Naive thymus-derived CD8-positive, alpha-beta T cell (primary cell): ENCODE measurements around the gene RPLP2. TPM values are rescaled to one million over a fixed set of nuclear protein-coding genes. Genes with fewer than 3 reads are reported as not detected.
A peak's percentile ranks its signal among the peaks of the same experiment; 100 is the strongest.

ENCODE experiments used
- ATAC-seq, 2 donors: fragments of 150-1000 bp; cut with Tn5 transposase in 1 of 2; sonication (Bioruptor Pico), chemical (Tn5 transposase) in 1 of 2; 1 replicate in 1 of 2; 2 replicates in 1 of 2; pipeline ENCODE4 v1.10.0; 2021; ENCODE audit warnings: mild to moderate bottlenecking in 2 of 2, moderate library complexity in 2 of 2
- POLR2A ChIA-PET: fragments of 350-600 bp; sonication (Branson Sonifier 250); formaldehyde crosslinking; loops from one replicate; lab custom pipeline; 2021; ENCODE audit warnings: antibody characterized with exemption; lab: Charles Lee
- DNase-seq, 10 donors: peaks; one replicate each; pipeline versions ENCODE4 v3.0.0 to v3.0.0-alpha.2; 2020 to 2022
- H3K27ac Mint-ChIP-seq, 10 donors: one replicate each; pipeline ENCODE4 v1.8.0; 2020 to 2022; ENCODE audit warnings: mild to moderate bottlenecking in 10 of 10, mixed read lengths in 10 of 10, moderate library complexity in 4 of 10, inconsistent platforms in 1 of 10
- H3K27me3 Mint-ChIP-seq, 5 donors: one replicate each; pipeline ENCODE4 v1.8.0; 2021 to 2022; ENCODE audit warnings: mixed read lengths in 5 of 5
- H3K36me3 Mint-ChIP-seq, 3 donors: one replicate each; pipeline ENCODE4 v1.8.0; 2020 to 2022; ENCODE audit warnings: mixed read lengths in 3 of 3, mild to moderate bottlenecking in 2 of 3, inconsistent platforms in 1 of 3
- H3K4me1 Mint-ChIP-seq, 4 donors: one replicate each; pipeline ENCODE4 v1.8.0; 2021 to 2022; ENCODE audit warnings: mixed read lengths in 4 of 4
- H3K4me3 Mint-ChIP-seq, 10 donors: one replicate each; pipeline ENCODE4 v1.8.0; 2020 to 2022; ENCODE audit warnings: mild to moderate bottlenecking in 10 of 10, mixed read lengths in 10 of 10, moderate library complexity in 6 of 10, inconsistent platforms in 1 of 10
- H3K9me3 Mint-ChIP-seq, 9 donors: one replicate each; pipeline ENCODE4 v1.8.0; 2020 to 2022; ENCODE audit warnings: mixed read lengths in 9 of 9, mild to moderate bottlenecking in 3 of 9, inconsistent platforms in 1 of 9, moderate library complexity in 1 of 9
- polyA plus RNA-seq, 3 donors: library from polyadenylated mRNA; unstranded; fragments of 300-500 nt; fragmentation: Illumina TruSeq; gene quantifications; one replicate each; pipeline ENCODE4 v1.2.3, GENCODE V29; 2021
- total RNA-seq, 8 experiments: library from RNA in 2 of 8; stranded (reverse) in 2 of 8; gene quantifications; one replicate each; pipeline ENCODE4 v1.2.3 and lab custom pipeline; 2021 to 2026

The RPLP2 gene
- total and polyA plus RNA-seq, 5 experiments from 2014 or later, result 4,080 to 5,522 (median 5,338) TPM

GRCh38 chr11:777288-778255 is 32.2 kb upstream of the RPLP2 start, which contains the start of gene GATD1:
GATD1 (minus strand) TSS chr11:777487; CDS start chr11:777462, 25 bp downstream.
- Mint-ChIP-seq H3K9me3 (no peaks in the 10 kb centered on the region), H3K4me1 (peaks cover 5 to 42% (median 22%) of the 10 kb centered on the region in 4 donors), H3K4me3 (peak within 1 kb of the TSS; percentile 72 to 92 (median 82)), H3K27me3 (no peaks in the 10 kb centered on the region), H3K27ac (peak within 1 kb of the TSS in 8 of 10 donors; percentile 43 to 90 (median 80)), H3K36me3 (no peaks in the 10 kb centered on the region)
- POLR2A ChIA-PET, result interaction anchor here (0.7 to 4.2 kb wide), 13 partner anchors 9 to 201 kb away, joined by 3 to 29 read pairs (median 5); partner anchors contain the start of genes PHRF1, PNPLA2 and RPLP2
- ATAC-seq (peak; percentile 86 to 89), DNase-seq (peak; percentile 86 to 99 (median 93))

DNA sequence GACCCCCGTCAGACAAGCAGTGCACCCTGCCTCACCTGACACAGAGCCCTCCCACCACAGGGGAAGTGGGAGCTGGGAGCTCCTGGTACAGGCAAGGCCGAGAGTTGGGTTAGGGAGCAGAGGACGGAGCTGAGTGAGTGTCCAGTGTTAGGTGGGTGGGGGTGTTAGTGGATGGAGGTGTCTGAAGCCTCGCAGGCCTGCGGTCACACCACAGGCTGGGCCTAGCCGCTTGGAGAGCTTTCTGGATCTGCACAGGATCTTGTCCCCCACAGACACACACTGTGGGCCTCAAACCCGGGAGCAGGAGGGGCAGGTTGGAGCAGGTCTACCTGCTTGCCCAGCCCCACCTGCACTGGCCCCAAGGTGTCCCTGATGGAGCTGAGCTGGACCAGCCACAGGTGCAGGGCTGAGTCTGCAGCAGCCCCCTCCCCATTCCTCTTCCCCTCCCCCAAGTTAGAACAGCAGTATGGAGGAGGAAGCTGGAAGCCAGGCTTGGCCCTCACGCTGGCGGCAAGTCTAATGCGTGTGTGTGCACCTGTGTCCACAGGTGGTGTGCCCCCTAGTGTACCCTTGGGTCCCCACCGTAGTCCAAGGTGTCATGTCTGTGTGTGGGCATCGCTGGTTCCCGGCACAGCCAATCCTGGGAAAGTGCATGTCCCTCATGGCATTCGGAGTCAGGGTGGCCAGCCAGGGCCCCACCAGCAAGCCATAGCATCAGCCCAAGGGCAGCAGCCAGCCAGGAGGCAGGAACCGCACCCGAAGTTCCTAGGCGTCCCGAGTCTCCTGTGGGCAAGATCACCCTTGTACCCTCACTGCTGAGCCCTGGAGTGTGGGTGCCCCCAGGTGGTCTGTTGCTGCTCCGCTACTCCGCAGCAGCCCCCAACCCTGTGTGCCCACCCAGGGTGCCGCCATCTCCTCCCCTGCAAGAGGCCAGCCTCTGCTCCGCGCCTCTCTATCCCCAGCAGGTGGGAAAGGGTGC is 30.5 kb upstream of the RPLP2 start:
- Mint-ChIP-seq H3K4me3 (peak overlapping the region; percentile 13 to 77 (median 42)), H3K9me3 (no peaks in the 10 kb centered on the region), H3K27ac (peak overlapping the region in 5 of 10 donors; percentile 22 to 87 (median 69)), H3K4me1 (peaks cover 8 to 41% (median 24%) of the 10 kb centered on the region in 4 donors), H3K27me3 (no peaks in the 10 kb centered on the region), H3K36me3 (peaks cover 0 to 4% (median 0%) of the 10 kb centered on the region in 3 donors)
- DNase-seq (no peak), ATAC-seq (no peak)
- POLR2A ChIA-PET, result interaction anchor here (0.7 to 4.2 kb wide), 4 partner anchors 17 to 89 kb away, joined by 3 to 29 read pairs (median 8); partner anchors contain the start of gene RPLP2

- H3K27ac Mint-ChIP-seq, result peak overlapping the region in 1 of 10 donors; percentile 4
- H3K4me3 Mint-ChIP-seq, result peak overlapping the region in 4 of 10 donors; percentile 27 to 65 (median 42)
- no peak for DNase-seq
- H3K9me3 Mint-ChIP-seq, result no peaks in the 10 kb centered on the region
- H3K36me3 Mint-ChIP-seq, result peaks cover 0 to 4% (median 0%) of the 10 kb centered on the region in 3 donors
- POLR2A ChIA-PET, result interaction anchor here (4.2 kb wide), 1 partner anchor 16 kb away, joined by 29 read pairs; no protein-coding TSS in a partner anchor
- H3K27me3 Mint-ChIP-seq, result no peaks in the 10 kb centered on the region
- no peak for ATAC-seq
- H3K4me1 Mint-ChIP-seq, result peaks cover 8 to 34% (median 22%) of the 10 kb centered on the region in 4 donors
Observed at GRCh38 chr11:779955-780532, 29.7 kb upstream of the RPLP2 start.

DNA sequence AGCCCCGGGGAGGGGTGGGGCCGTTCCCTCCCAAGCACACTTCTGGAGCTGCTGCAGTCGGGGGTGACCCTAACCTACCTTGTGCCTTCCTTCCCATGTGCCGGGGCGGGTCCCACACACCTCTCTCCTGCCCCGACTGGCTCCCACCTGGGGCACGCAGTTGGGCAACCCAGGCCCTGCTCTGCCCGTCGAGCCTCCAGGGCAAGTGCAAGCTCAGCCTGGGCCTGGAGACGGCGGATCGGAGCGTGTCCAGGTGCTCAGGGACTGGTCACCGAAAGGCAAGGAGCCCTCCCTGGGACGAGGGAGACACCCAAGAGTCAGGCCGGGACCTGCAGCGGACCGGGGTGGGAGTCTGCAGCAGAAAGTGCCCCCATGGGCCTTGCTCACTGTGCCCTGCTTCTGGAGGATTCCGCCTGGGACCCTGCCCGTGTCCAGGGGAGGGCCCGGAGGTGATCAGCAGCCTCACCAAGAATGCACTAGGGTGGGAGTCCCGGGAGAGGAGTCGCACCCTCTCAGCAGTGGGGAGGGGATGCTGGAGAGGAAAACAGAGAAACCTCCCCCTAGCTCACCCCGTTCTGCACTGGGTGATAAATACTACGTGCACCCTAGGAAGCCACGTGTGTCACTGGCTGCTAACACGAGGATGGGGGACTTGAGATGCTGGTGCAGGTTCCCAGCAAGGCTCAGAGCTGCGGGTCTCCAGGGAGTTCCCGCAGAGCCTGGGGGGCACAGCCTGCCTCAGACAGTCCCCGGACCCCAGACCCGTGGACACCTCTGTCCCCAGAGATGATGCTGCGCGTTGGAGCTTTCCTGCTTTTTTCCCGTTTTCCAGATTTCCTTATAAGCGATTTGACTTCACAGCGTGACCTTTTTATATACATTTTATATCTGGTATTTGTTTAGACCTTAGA is 27.2 kb upstream of the RPLP2 start:
- POLR2A ChIA-PET, result interaction anchor here (0.8 kb wide), 1 partner anchor 10 kb away, joined by 3 read pairs; no protein-coding TSS in a partner anchor
- DNase-seq (peak in 1 of 10 donors; percentile 2), ATAC-seq (no peak)
- no peaks in the 10 kb centered on the region for H3K9me3 Mint-ChIP-seq
- H3K27ac Mint-ChIP-seq, result no peak overlapping the region
- peaks cover 5 to 28% (median 12%) of the 10 kb centered on the region in 4 donors for H3K4me1 Mint-ChIP-seq
- peaks cover 0 to 4% (median 0%) of the 10 kb centered on the region in 3 donors for H3K36me3 Mint-ChIP-seq
- H3K27me3 Mint-ChIP-seq, result no peaks in the 10 kb centered on the region
- no peak overlapping the region for H3K4me3 Mint-ChIP-seq

GRCh38 chr11:783581-784015 is 26.2 kb upstream of the RPLP2 start:
- Mint-ChIP-seq H3K4me3 (no peak overlapping the region), H3K27me3 (peaks cover 0 to under 1% (median 0%) of the 10 kb centered on the region in 5 donors), H3K9me3 (no peaks in the 10 kb centered on the region), H3K27ac (peak overlapping the region in 1 of 10 donors; percentile 55), H3K36me3 (peaks cover 0 to 4% (median 0%) of the 10 kb centered on the region in 3 donors), H3K4me1 (peaks cover 9 to 28% (median 16%) of the 10 kb centered on the region in 4 donors)
- POLR2A ChIA-PET, result interaction anchor here (0.8 to 1.0 kb wide), 2 partner anchors 9 to 195 kb away, joined by 3 read pairs; no protein-coding TSS in a partner anchor
- ATAC-seq, result peak; percentile 57 to 85
- peak in 2 of 10 donors; percentile 3 to 27 for DNase-seq

DNA sequence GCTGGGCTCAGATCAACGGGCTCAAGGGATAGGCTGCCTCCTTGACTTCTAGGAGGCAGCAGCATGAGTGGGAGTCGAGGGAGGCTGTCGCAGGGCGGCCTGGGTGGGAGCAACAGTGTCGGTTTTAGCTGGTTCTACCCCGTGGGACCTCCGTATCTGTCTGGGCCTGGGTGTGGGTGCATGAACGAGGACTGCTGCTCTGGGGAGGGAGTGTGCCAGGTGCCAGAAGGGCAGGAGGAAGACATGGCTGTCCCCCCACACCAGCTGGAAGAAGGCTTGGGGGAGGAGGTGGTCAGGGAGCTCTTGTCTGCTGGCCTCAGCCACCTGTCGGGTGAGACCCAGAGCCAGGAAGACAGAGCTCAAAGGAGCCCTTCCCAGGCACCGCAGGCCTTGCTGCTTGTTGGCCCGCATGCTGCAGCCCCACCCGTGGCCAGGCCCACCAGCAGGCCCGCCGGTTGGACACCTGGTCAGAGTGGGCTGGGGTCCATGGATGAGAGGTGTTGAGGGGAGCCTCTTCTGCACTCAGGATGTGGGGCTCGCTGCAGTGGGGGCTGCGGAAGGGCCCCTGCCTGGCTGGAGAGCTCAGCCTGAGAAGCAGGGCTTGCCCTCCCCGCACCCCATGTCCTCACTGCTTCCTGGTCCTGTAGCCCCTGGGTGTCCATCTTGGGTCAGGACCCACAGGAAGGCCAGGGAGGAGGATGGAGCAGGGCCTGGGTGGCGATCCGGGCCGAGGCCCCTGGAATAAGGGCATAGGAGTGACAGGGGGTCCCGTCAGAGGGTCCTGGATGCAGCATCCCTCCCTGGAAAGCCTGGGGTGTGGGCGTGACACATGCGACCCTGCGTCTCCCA is 23.3 kb upstream of the RPLP2 start:
- H3K4me1 Mint-ChIP-seq, result peaks cover 9 to 19% (median 17%) of the 10 kb centered on the region in 4 donors
- POLR2A ChIA-PET, result interaction anchor here (1.0 to 2.0 kb wide), 5 partner anchors 8 to 49 kb away, joined by 3 to 6 read pairs (median 4); no protein-coding TSS in a partner anchor
- no peaks in the 10 kb centered on the region for H3K9me3 Mint-ChIP-seq
- DNase-seq (no peak), ATAC-seq (no peak)
- peaks cover 0 to 8% (median 4%) of the 10 kb centered on the region in 3 donors for H3K36me3 Mint-ChIP-seq
- peak overlapping the region in 3 of 10 donors; percentile 40 to 53 (median 44) for H3K27ac Mint-ChIP-seq
- H3K4me3 Mint-ChIP-seq, result peak overlapping the region in 1 of 10 donors; percentile 11
- H3K27me3 Mint-ChIP-seq, result peaks cover 0 to 5% (median 0%) of the 10 kb centered on the region in 5 donors

DNA sequence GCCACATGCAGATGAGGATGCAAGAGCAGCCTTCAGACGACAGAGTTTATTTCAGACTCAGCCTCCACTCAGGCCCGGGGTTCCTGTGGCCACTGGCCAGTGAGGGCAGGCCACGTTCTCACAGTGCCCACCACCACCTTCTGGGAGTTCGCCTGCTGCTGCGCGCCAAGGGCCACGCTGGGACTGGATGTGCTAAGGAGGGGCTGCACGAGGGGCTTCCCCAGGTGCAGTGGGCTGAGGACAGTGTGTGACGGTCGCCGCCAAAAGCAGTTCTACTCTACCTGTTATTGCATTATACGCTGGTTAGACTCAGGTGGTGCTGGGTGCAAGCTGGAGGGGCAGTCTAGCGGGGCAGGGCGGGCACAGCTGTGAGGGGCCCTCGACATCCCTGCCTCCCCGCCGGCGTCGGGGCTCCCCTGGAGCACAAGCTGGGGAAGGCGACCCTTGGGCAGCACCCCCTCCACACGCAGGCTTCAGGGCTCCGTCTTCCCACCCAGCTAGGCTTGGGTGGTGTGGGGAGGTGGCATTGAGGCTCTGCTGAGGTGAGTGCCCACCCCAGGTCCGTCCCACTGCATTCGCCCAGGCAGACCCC is 22.6 kb upstream of the RPLP2 start:
- H3K4me1 Mint-ChIP-seq, result peaks cover 9 to 17% (median 16%) of the 10 kb centered on the region in 4 donors
- H3K4me3 Mint-ChIP-seq, result no peak overlapping the region
- no peak overlapping the region for H3K27ac Mint-ChIP-seq
- no peaks in the 10 kb centered on the region for H3K9me3 Mint-ChIP-seq
- ATAC-seq, result no peak
- peaks cover 0 to 5% (median 0%) of the 10 kb centered on the region in 5 donors for H3K27me3 Mint-ChIP-seq
- POLR2A ChIA-PET, result interaction anchor here (0.9 to 2.0 kb wide), 3 partner anchors 9 to 50 kb away, joined by 3 to 6 read pairs (median 4); no protein-coding TSS in a partner anchor
- H3K36me3 Mint-ChIP-seq, result peaks cover 0 to 11% (median 4%) of the 10 kb centered on the region in 3 donors
- DNase-seq, result no peak

DNA sequence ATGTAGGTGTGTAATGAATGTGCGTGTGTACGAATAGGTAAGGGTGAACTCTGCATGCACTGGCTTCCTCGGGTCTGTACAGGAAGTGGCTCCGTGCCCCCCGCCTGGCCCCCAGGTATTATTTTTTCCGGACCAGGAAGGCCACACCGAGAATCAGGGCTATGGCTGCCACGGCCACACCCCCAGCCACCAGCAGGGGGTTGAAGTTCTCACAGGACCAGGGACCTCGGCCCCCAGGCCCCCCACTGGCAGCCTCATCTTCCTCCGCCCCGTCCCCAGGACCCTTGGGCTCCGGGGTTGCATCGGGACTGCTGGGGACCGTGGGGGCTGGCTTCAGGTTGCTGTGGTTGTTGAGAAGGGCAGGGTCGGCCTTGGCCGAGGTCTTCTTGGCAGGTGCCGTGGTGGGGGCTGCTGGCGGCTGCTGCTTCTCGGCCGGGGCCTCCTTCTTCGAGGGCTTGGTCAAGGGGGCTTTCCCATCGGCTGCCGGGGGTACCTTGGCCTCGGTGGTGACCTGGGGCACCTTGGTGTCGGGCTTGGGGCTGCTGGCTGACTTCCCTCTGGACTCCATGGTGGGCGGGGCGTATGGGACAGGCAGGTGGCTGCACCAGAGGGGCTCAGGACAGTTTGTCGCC is 21.6 kb upstream of the RPLP2 start:
- H3K27ac Mint-ChIP-seq, result peak overlapping the region in 2 of 10 donors; percentile 31 to 33
- peaks cover 9 to 17% (median 16%) of the 10 kb centered on the region in 4 donors for H3K4me1 Mint-ChIP-seq
- DNase-seq (no peak), ATAC-seq (peak; percentile 32 to 39)
- peaks cover 0 to 5% (median 0%) of the 10 kb centered on the region in 5 donors for H3K27me3 Mint-ChIP-seq
- POLR2A ChIA-PET, result interaction anchor here (0.7 to 2.0 kb wide), 3 partner anchors 10 to 51 kb away, joined by 3 to 6 read pairs (median 3); no protein-coding TSS in a partner anchor
- H3K4me3 Mint-ChIP-seq, result peak overlapping the region in 4 of 10 donors; percentile 22 to 48 (median 30)
- H3K9me3 Mint-ChIP-seq, result no peaks in the 10 kb centered on the region
- H3K36me3 Mint-ChIP-seq, result peaks cover 0 to 17% (median 4%) of the 10 kb centered on the region in 3 donors
